Activated T-cell treated with anti-CD3 and anti-CD28 coated beads, Interleukin-2, amount 50 U/mL, for 1 hour (primary cell): ENCODE results near the gene S100PBP.
"Not testable (repeated sequence)": the region's sequence is repeated elsewhere in the genome, so short reads cannot be mapped to it uniquely, and the experiment has no call there.

Experiments
- DNase-seq: peaks from one replicate; pipeline ENCODE4 v3.0.0-alpha.2; 2020

S100PBP gene

DNA sequence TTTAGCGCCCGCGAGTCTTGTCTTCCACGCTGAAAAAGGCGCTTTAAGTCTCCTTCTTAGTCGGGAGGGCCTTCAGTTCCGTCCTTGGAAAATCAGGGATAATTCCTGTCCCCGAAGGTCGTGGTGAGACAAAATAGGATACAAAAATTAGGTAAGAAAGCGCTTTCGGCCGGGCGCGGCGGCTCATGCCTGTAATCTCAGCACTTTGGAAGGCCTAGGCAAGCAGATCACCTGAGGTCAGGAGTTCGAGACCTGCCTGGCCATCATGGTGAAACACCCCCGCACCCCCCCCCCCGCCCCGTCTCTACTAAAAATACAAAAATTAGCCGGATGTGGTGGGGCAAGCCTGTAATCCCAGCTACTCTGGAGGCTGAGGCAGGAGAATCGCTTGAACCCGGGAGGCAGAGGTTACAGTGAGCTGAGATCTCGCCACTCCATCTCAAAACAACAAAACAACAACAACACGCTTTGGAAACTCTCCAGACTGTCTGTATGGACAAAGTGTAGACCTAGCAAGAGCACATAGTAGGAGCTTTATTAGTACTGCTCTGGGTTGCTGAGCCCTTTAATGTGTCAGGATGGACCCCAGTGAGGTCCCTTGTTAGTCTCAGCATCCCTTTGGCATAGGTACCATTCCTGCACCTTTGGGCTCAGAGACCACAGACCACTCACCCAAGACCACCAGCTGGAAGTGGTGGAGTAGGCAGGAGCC is 84.5 kb downstream of the S100PBP start:
- DNase-seq, result no peak

DNA sequence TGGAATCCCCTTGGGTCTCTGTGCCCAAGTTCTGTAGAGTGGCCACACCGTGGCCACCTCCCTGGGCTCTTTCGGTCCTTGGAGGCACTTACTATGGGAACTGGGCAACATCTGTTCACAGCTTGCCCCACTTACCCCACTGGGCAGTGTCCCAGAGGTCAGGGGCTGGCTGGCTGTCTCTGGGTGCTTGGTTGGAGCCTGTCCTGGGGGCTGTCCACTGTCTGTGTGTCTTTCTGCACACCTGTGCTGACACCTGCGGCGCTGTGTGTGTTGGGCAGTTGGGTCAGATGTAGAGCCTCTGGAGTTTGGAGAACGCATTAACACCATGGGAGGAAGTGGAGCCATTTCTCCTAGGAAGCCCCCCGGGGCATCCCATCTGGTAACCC is 85.1 kb downstream of the S100PBP start:
- no peak for DNase-seq

DNA sequence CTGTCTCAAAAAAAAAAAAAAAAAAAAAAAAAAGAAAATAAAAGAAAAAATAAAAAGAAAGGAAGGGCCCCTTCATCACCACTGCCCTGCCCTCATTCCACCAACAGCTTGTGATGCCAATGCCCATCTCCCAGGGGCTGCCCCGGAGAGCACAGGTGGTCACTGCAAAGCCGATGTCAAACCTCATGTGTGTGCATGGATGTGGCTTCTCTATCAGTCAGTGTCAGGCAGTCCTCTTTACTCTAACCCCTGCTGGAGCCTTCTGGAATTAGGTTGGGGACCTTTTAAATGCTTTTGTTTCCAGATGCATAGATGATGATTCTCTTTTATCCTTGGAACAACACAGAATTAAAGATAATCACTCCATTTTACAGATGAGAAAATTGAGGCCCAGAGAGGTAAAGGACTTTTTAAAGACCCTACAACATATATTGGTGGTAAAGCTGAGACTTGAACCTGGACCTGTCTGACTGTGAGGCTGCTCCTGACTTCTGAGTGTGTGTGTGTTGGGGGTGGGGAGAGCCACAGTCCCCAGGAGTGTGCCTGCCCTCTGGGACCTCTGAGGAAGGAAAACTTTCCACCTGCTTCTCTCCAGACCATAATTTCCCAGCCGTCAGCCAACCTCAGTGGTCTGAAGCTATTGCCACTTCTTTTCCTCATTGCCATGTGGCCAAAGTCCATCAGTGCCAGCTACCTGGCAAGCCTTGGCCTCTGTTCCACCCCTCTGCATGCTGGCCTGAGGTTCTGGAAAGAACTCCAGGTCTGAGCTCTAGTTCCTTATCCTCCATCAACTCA is 86.7 kb downstream of the S100PBP start:
- DNase-seq, result no peak

DNA sequence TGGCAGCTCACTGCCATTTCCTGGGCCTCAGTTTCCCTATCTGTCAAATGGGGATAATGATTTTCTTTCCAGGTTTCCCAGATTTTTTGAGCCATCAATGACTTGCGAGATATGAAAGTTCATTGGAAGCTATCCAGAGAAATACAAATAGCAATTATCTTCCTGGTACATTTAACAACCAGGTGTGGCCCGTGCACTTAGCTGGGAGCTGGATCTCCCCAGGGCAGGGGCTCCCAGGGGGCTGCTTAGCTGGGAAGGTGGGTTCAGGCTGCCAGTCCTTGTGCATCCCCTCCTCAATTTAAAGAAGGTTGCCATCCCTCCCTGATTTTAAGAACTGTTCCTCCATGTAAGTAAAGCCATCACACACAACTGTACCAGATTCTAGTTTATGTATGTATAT is 87.3 kb downstream of the S100PBP start:
- no peak for DNase-seq

DNA sequence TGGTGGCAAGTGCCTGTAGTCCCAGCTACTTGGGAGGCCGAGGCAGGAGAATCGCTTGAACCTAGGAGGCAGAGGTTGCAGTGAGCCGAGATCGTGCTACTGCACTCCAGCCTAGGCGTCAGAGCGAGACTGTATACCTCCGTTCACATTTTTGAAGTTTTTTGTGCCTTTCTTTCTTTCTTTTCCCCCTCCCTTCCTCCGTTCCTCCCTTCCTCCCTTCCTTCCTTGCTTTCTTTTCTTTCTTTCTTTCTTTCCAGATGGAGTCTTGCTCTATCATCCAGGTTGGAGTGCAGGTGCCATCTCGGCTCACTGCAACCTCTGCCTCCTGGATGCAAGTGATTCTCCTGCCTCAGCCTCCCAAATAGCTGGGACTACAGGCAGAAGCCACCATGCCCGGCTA is 88.1 kb downstream of the S100PBP start:
- DNase-seq, result not testable (repeated sequence)

DNA sequence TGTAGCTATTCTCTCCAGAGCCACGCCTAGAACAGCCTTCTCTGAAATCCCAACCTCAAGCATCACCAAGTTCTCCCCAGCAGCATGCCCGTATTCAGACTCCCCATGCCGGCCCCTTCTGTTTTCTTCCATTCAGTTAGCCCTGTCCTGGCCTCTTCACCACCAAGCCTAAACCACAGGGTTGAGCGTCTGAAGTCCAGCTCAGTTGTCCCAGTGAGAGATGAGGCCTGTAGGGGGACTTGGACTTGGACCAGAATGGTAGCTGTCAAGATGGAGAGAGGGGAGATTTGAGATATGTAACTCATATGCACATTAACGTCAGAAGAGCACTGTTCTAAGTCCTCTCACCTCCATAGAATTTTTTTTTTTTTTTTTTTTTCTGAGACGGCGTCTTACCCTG is 89.2 kb downstream of the S100PBP start:
- no peak for DNase-seq

DNA sequence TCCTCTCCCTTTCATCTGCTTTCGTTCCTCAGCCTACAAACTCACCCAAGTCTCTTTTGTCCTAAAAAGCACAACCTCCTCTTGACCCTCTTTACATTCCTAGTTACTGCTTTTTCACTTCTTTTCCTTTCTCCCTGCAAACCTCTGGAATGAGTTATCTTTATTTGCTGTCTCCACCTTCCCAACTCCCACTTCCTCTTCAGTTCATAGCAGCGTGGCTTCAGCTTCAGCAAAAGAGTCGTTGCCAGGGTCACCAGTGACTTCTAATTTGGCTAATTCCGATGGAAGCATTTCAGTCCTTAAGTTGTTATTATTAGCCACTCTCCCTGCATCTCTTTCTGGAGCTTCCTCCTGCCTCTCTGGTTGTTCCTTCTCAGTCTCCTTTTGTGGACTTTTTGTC is 90.0 kb downstream of the S100PBP start:
- no peak for DNase-seq
